GM19438 (cell line): ENCODE measurements around the gene HECA.

ENCODE experiments used
- ATAC-seq: cut with Tn5 transposase; IDR thresholded peaks from one replicate; pipeline ENCODE4 v1.9.1; 2021; ENCODE audit warnings: low read depth; ENCODE audit not compliant: unreplicated experiment

HECA gene

DNA sequence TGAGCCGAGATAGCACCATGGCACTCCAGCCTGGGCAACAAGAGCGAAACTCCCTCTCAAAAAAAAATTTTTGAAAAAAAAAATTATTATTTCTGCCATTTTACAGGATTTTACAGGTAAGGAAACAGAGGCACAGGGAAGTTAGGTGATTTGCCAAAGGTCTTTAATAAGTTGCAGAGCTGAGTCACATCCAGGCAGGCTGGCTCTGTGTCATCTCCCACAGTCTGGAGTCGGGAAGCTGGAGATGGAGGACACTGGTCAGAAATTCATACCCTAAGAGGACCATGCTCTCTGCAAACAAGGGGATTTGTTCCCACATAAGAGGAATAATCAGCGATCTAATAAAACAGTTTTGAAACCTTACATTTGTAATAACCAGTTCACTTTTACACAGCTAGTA, 24.1 kb downstream of the HECA start:
- no peak for ATAC-seq

DNA sequence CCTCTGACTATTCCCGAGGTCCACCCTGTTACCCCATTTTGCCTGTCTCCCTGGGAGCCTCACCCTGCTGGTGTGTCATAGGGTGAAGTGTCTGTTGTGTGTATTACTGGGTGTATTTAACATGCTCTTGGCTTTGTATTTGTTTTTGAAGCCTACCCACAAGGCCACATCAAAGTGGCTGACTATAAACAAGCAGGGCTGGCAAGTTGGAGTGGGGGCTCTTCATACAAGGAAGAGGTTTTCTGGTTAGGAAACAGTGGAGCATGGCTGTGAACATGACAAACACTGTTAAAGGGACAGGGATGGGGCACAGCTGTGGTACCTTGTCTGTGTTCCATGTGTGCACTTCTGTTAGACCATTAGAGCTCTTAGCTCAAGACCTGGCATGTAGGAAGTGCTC, 26.3 kb downstream of the HECA start:
- ATAC-seq = peak; percentile 37

DNA sequence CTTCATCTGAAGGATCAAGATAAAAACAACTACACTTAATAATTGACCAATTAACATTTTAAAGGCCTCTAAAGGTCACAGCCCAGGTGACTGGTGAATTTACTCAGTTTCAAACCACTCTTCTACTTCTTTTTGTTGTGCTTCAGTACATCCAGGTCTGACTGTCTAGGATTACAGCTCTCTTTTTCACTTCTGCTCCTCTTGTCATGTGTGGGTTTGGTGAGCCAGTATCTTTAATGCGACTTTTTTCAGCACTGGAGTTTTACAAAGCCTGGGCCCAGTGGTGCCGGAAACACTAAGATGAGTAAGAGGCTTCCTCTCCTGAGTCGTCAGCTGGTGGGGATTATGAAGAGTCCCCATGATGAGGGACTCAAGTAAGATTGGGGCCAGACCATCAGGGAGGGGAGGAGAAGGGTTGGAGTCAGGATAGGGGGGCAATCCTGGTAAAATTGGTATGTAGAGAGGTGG, 27.0 kb downstream of the HECA start:
- peak; percentile 95 for ATAC-seq

DNA sequence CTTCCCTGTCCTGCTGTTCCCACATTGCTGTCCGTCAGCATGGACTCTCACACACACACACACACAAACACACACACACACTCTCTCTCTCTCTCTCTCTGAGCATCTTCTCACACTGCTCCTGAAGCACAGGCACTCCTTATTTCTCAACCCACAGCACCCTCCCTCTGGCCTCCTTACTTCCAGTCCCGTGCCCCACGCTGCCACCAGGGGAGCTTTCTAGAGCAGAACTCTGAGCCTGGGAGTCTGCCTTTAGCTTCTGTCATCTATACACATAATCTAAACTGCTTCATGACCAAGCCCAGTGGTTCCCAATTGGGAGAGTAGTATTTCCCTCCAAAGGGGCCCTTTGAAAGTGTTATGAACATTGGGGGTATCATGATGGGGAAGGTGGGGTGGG, 29.1 kb downstream of the HECA start:
- no peak for ATAC-seq

DNA sequence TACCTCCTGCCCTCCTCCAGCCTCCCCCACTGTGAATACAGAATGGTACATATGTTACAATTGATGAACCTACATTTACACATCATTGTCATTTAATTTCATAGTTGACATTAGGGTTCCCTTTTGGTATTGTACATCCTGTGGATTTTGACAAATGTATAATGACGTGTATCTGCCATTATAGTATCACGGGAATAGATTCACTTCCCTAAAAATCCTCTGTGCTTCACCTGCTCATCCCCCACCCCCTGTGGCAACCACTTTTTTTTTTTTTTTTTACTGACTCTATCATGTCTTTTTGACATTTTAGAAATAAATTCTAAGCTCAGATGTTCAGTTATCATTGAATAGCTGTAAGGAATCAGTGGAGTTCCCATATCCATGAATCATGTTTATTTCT, 30.4 kb downstream of the HECA start:
- ATAC-seq = no peak

DNA sequence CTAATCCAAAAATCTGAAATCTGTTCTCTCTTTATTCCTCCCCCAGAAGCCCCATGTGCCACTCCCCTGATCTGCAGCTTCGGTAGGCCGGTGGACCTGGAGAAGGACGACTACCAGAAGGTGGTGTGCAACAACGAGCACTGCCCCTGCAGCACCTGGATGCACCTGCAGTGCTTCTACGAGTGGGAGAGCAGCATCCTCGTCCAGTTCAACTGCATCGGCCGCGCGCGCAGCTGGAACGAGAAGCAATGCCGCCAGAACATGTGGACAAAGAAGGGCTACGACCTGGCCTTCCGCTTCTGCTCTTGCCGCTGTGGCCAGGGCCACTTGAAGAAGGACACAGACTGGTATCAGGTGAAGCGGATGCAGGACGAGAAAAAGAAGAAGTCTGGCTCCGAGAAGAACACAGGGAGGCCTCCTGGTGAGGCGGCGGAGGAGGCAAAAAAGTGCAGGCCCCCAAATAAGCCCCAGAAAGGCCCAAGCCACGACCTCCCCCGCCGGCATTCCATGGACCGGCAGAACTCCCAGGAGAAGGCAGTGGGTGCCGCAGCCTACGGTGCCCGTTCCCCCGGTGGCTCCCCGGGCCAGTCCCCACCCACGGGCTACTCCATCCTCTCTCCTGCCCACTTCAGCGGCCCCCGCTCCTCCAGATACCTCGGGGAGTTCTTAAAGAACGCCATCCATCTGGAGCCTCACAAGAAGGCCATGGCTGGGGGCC, 31.5 kb downstream of the HECA start:
- ATAC-seq = no peak

DNA sequence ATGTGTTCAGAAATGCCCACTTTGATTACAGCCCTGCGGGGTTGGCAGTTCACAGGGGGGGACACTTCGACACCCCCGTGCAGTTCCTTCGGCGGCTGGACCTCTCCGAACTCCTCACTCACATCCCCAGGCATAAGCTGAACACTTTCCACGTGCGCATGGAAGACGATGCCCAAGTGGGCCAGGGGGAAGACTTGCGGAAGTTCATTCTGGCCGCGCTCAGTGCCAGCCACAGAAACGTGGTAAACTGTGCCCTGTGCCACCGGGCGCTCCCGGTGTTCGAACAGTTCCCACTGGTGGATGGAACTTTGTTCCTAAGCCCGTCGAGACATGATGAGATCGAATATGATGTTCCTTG, 32.1 kb downstream of the HECA start:
- no peak for ATAC-seq

DNA sequence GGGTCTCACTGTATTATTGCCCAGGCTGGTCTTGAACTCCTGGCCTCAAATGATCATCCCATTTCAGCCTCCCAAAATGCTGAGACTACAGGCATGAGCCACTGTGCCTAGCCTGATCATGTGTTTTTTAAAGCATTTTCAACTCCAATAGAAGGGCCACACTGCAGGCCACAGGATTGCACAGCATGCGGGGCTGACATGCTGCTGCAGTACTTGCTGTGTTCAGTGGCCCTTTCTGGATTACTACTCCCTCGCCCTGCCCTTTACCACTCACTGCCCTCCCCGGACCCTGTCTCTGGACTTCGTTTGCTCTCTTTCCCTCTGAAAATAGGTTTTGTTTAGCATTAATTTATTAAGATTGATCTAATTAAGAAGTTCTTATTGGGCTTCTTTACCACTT, 37.3 kb downstream of the HECA start:
- ATAC-seq = no peak

DNA sequence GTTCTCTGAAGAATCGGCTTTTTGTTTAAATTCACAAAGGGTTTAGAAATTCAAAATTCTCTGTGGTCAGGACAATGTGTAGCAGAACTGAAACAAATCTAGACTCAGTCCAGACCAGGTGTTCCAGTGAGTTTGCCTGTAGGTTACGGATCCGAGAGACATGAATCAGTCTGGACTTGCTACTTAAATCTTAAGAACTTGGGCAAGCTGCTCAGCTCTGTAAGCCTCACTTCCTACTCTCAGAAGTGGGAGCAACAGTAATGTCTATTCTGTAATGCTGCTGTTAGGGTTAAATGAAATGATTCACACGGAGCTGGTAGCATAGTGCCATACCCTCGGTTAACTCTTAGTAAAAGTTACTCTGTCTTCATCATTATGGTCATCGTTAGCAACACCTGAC, 37.7 kb downstream of the HECA start:
- ATAC-seq = no peak

DNA sequence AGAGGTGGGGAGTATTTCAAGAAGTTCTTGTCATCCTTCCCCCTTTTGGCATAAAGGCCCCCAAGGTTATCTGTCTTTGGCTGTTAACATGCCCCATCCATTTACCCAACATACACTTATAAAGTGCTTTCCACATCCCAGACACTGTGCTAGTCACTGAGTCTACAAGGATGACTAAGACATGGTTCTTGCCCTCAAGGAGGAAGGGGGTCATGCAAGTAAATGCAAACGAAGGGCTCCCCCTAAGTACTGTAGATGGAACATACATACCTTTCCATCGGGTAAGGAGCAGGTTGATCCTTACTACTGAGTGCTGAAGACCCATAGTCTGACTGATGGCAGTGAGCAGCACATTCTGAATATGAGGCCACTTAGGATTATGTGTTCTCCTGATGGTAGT, 38.3 kb downstream of the HECA start:
- no peak for ATAC-seq

DNA sequence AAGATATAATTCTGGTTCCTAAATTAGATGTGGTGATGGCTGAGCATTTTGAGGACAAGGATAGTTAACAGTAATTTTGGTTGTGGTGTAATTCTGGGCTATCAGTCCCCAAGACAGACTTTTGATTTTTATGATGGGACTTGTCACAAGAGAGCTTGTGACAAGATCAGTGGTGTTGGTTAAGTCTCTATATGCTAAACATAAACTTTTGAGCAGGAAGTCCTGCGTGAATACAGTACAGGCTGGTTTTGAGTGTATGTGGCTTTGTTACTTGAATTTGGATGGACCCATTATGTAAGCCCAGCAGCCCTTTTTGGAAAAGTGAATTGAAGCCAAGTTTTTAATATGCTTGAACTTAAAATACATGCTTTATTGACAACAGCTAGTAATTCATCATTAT, 38.9 kb downstream of the HECA start:
- no peak for ATAC-seq

DNA sequence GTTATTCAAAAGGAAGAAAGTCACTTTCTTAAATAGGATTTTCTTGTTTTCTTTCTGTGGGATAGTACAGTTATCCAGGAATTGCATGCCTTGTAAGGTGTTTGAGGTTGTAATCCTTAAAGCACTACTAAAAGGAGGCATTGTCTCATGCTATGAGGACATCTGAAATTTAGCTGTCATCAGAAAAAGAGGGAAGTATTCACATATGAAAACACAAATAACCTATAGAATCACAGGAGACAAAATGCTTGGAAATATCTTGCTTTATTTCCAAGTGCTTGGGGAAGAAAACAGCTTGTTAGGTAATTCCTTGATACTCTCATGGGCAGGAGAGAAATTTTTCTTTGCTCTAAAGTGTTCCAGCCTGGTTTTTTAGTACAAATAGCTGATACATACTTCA, 40.1 kb downstream of the HECA start:
- ATAC-seq = no peak

DNA sequence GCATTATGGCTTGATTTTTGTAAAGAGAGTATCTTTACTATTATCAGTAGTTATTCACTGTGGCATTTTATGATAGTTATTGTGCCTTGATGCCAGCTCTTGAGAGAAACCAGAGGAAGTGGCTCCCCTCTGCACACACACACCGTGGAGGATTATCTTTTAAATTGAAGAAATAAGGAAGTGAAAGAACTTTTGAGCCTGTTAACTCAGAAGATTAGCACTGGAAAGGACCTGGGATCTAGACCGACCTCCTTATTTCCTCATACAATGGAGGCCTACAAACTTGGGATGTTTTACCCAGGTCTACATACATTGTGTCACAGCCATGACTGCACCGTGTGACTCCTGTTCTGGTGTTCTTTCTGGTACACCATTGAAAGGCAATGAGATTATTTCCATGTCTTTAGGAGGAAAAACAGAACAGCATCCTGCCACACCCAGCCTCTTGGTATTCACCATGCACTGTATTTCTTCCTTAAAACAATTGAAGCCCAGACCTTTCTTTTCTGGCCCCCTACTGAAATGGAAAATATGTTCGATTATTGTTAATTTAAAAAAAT, 40.6 kb downstream of the HECA start:
- ATAC-seq = peak; percentile 62

DNA sequence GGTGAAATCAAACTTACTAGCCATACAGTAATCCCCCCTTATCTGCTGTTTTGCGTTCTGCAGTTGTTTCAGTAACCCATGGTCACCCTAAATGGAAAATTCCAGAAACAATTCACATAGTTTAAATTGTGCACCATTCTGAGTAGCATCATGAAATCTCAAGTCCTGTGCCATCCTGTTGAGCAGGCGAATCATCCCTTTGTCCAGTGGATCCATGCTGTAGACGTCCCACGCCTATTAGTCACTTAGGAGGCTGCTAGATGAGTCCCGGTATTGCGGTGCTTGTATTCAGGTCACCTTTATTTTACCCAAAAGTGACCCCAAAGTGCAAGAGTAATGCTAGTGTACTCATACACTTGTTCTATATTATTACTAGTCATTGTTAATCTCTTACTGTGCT, 46.4 kb downstream of the HECA start:
- no peak for ATAC-seq

DNA sequence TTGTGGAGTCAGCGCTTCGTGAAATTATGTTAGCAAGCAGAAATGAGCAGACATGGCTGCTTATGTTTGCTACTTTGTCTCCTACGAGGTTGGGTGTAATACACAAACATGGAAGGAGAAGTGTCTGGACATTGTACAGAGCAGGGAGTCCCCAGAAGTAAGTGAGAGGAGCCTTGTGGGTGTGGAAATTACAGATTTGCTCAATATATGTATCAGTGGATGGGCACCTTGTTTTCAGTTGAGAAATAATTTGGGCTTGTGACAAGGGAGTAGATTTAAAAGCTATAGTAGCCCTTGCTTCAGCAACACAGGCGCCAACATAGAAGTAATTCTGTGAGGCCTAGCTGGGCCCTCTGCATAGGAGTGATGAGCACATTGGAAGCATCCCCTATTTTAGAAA, 49.2 kb downstream of the HECA start:
- no peak for ATAC-seq

DNA sequence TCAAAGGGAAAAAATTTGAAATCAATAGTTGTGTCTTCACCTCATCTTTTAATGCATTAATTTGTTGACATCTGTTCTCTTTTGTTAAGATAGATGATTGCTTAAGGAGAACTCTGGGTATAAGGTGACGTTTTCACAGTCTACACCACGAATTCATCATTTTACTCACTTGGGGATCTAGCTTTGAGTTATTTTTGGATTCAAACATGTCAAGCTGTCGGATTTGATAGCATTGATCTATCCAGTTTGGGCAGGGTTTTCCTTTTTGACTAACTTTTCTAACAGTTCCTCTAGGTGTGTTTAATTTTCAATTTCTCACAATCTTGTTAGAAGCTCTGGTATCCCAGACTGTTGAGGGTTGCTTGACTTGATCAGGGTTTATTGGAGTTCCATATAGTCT, 49.6 kb downstream of the HECA start:
- ATAC-seq = no peak

DNA sequence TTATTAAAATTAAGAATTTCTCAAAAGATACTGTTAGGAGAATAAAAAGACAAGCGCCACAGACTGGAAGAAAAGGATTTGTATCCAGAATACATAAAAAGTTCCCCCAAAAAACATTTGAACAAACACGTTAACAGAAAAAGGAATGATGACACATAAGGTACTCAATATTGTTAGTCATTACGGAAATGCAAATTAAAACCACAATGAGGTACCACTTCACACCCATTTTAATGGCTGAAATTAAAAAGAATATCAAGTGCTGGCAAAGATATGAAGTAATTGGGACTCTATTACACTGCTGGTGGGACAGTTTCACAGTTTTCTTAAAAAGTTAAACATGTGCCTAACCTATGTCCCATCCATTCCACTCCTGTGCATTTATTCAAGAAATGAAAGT, 51.4 kb downstream of the HECA start:
- ATAC-seq = no peak

DNA sequence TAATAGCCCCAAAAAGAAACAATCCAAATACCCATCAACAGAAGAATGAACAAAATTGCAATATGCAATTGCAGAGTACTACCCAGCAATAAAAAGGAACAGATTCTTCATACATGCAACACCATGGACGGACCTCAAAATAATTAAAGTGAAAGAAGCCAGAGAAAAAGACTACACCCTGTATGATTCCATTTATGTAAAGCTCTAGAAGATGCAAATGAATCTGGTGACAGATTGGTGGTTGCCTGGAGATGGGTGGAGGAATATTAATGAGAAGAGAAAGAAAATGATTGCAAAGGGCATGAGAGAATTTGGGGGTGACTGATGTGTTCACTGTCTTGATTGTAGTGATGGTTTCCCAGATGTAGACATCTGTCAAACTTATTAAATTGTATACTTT, 51.8 kb downstream of the HECA start:
- no peak for ATAC-seq

DNA sequence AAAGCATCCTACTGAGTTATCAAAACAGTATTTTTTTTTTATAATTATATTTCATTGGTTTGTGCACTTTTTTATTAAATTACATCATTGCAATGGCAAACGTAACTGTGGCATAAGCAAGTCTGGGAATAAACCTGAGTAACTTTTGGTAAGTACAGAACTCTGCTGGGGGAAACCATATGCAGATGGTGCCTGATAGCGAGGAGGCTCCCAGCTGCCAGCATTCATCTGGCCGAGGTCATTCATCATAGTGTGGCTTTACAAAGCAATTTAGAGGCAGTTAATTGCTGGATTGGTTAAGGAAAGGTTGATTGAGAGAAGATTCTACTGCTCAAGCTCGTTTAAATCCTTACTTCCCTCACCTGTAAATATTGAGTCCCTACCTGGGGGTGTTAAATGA, 52.6 kb downstream of the HECA start:
- ATAC-seq = no peak

DNA sequence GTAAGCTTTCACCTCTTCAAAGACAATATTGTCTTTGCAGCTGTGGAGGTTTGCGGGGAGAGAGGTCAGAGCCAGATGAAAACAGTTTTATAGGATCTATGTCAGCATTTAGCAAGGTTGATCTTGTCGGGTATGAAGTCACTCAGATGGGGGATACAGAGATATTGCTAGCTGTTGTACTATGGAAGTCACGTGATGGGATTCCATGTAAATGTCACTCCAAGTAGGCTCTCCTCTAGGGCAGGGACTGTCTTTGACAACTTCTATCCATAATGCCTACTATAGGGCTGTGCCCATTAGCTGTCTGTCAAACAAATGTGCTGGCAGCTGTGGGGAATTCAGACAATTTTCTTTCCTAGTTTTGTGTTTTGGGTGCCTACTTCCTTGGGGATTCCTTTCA, 54.8 kb downstream of the HECA start:
- no peak for ATAC-seq

DNA sequence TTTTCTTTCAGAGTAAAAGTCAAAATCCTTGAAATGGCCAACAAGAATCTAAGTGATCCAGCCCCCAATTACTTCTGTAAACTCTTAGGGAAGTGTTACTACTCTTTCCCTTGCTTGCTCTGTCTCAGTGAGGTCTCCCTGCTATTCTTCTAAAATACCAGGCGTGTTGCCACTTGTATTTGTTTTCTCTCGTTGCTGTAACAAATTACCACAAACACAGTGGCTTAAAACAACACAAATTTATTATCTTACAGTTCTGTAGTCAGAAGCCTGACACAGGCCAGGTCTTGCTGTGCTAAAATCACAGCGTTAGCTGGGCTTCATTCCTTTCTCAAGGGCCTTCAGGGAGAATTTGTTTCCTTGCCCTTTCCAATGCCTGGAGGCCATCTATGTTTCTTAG, 59.9 kb downstream of the HECA start:
- ATAC-seq = no peak

DNA sequence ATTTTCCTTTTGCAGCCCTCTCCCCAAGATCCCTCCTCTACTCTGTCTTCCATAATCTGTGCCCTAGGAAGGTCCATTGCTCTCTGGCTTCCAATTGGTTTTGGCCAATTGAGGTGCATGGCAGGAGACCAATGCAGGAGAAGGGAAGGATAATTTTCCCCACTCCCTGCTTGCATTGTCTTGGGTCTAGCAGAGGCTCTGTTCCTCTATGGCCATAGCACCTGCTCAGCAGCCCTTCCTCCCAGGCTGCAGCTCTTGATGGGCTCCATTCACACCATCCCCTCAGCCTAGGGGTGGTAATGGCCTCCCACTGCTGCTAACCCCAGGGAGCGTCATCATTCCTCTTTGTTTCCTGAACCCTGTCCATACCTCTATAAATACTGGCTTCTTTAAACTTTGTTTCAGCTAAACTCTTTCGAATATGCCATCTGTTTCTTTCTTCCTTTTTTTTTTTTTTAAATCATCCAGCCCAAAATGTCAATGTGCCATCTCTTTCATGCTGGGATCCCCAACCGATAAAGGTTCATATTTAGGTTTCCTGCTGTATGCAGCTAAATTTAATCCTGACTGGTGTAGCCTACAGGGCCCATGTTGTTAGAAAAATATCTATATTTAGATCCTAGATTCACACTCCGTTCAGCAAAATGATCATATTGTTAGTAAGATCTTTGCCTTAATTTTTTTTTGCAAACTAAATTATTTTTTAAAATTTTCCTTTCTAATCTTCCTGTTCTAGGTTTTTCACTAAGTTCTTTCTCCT, 63.8 kb downstream of the HECA start:
- ATAC-seq = no peak
